Superior temporal gyrus (tissue), 1 donor: ENCODE results near the gene LAGE3.
"Not testable (repeated sequence)": the region's sequence is repeated elsewhere in the genome, so short reads cannot be mapped to it uniquely, and the experiment has no call there.

ENCODE experiments used
- DNase-seq: peaks from one replicate; pipeline ENCODE4 v3.0.0-alpha.2; 2016; ENCODE audit errors: extremely low spot score

The LAGE3 gene

GRCh38 chrX:154502098-154502497 is 23.0 kb upstream of the LAGE3 start:
- no peak for DNase-seq

- not testable (repeated sequence) for DNase-seq
Observed at GRCh38 chrX:154501423-154501822, 22.3 kb upstream of the LAGE3 start.

- DNase-seq = not testable (repeated sequence)
Observed at GRCh38 chrX:154496591-154497137, 17.6 kb upstream of the LAGE3 start.

- DNase-seq = no peak
Observed at GRCh38 chrX:154495472-154495922, 16.4 kb upstream of the LAGE3 start.

GRCh38 chrX:154494715-154495114 is 15.6 kb upstream of the LAGE3 start:
- DNase-seq = no peak

GRCh38 chrX:154490414-154491083 is 11.5 kb upstream of the LAGE3 start, which contains the start of gene SLC10A3:
Gene SLC10A3, minus strand, starts transcription at chrX:154490629. Its CDS starts 1,689 bp downstream, at chrX:154488940.
- peak; percentile 89 for DNase-seq

GRCh38 chrX:154490021-154490413 is 10.9 kb upstream of the LAGE3 start:
- DNase-seq = no peak

GRCh38 chrX:154489182-154489581 is 10.1 kb upstream of the LAGE3 start:
- DNase-seq = no peak

GRCh38 chrX:154488336-154489075 is 9.4 kb upstream of the LAGE3 start:
- DNase-seq = no peak

GRCh38 chrX:154487518-154488290 is 8.6 kb upstream of the LAGE3 start:
- no peak for DNase-seq

- DNase-seq = no peak
Observed at GRCh38 chrX:154486396-154487207, 7.5 kb upstream of the LAGE3 start, which contains the start of gene UBL4A. Gene UBL4A, minus strand, starts transcription at chrX:154486615. Its CDS starts 31 bp downstream, at chrX:154486584.

GRCh38 chrX:154486052-154486395 is 6.9 kb upstream of the LAGE3 start:
- no peak for DNase-seq

- no peak for DNase-seq
Observed at GRCh38 chrX:154485150-154486051, 6.3 kb upstream of the LAGE3 start.

GRCh38 chrX:154484255-154485149 is 5.4 kb upstream of the LAGE3 start:
- no peak for DNase-seq

GRCh38 chrX:154483325-154483724 is 4.2 kb upstream of the LAGE3 start:
- no peak for DNase-seq

GRCh38 chrX:154482786-154483185 is 3.7 kb upstream of the LAGE3 start:
- DNase-seq = no peak

GRCh38 chrX:154481911-154482601 is 3.0 kb upstream of the LAGE3 start:
- DNase-seq = no peak

GRCh38 chrX:154481195-154481594 is 2.1 kb upstream of the LAGE3 start:
- no peak for DNase-seq
